ENCODE data around the gene TRHDE.

GRCh38 chr12:72622556-72622955, 350.4 kb downstream of the TRHDE start:
- TF ChIP-seq RARB (CRISPR knock-in tag; IDR thresholded peaks at IDR 0.05) (no peak), CREB5 (CRISPR knock-in tag; IDR thresholded peaks at IDR 0.05; ENCODE audit: low read depth) (no peak), PATZ1 (CRISPR knock-in tag; IDR thresholded peaks at IDR 0.05; ENCODE audit: borderline replicate concordance) (no peak), PPARA (CRISPR knock-in tag; IDR thresholded peaks at IDR 0.05; ENCODE audit: borderline replicate concordance) (no peak), ZFP3 (CRISPR knock-in tag; IDR thresholded peaks at IDR 0.05) (no peak), ARNTL (CRISPR knock-in tag; IDR thresholded peaks at IDR 0.05; ENCODE audit: borderline replicate concordance, low read depth) (no peak), CSDC2 (CRISPR knock-in tag; IDR thresholded peaks at IDR 0.05) (no peak)
- TF ChIP-seq, protein P1, sequence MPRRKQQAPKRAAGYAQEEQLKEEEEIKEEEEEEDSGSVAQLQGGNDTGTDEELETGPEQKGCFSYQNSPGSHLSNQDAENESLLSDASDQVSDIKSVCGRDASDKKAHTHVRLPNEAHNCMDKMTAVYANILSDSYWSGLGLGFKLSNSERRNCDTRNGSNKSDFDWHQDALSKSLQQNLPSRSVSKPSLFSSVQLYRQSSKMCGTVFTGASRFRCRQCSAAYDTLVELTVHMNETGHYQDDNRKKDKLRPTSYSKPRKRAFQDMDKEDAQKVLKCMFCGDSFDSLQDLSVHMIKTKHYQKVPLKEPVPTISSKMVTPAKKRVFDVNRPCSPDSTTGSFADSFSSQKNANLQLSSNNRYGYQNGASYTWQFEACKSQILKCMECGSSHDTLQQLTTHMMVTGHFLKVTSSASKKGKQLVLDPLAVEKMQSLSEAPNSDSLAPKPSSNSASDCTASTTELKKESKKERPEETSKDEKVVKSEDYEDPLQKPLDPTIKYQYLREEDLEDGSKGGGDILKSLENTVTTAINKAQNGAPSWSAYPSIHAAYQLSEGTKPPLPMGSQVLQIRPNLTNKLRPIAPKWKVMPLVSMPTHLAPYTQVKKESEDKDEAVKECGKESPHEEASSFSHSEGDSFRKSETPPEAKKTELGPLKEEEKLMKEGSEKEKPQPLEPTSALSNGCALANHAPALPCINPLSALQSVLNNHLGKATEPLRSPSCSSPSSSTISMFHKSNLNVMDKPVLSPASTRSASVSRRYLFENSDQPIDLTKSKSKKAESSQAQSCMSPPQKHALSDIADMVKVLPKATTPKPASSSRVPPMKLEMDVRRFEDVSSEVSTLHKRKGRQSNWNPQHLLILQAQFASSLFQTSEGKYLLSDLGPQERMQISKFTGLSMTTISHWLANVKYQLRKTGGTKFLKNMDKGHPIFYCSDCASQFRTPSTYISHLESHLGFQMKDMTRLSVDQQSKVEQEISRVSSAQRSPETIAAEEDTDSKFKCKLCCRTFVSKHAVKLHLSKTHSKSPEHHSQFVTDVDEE (CRISPR knock-in tag; IDR thresholded peaks at IDR 0.05), result no peak
- TF ChIP-seq, protein P2, sequence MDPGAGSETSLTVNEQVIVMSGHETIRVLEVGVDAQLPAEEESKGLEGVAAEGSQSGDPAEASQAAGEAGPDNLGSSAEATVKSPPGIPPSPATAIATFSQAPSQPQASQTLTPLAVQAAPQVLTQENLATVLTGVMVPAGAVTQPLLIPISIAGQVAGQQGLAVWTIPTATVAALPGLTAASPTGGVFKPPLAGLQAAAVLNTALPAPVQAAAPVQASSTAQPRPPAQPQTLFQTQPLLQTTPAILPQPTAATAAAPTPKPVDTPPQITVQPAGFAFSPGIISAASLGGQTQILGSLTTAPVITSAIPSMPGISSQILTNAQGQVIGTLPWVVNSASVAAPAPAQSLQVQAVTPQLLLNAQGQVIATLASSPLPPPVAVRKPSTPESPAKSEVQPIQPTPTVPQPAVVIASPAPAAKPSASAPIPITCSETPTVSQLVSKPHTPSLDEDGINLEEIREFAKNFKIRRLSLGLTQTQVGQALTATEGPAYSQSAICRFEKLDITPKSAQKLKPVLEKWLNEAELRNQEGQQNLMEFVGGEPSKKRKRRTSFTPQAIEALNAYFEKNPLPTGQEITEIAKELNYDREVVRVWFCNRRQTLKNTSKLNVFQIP (CRISPR knock-in tag; IDR thresholded peaks at IDR 0.05; ENCODE audit: borderline replicate concordance, low read depth), result no peak
